Peyer's patch (tissue), 4 donors: ENCODE measurements around the gene KIAA1210. TPM values are rescaled to one million over a fixed set of nuclear protein-coding genes. Genes with fewer than 3 reads are reported as not detected.

ENCODE experiments used
- DNase-seq, 3 donors: peaks; one replicate each; pipeline ENCODE4 v3.0.0-alpha.2; 2017 to 2019
- H3K27ac ChIP-seq, 4 donors: fragments of 200-600 bp; sonication (generic); one replicate each; pipeline ENCODE4 v1.5.1; 2016 to 2019
- H3K27me3 ChIP-seq, 2 donors: fragments of 200-600 bp; sonication (generic); one replicate each; pipeline ENCODE4 v1.5.1; 2019
- H3K36me3 ChIP-seq, 3 donors: fragments of 200-600 bp; sonication (generic); one replicate each; pipeline ENCODE4 v1.5.1; 2016 to 2019
- H3K4me1 ChIP-seq, 4 donors: fragments of 200-600 bp; sonication (generic); one replicate each; pipeline ENCODE4 v1.5.1; 2016 to 2019
- H3K4me3 ChIP-seq, 4 donors: fragments of 200-600 bp; sonication (generic); 1 replicate in 3 of 4; 2 replicates in 1 of 4; pipeline ENCODE4 v1.5.1; 2016 to 2019; ENCODE audit warnings: mild to moderate bottlenecking in 1 of 4
- H3K9me3 ChIP-seq, 4 donors: fragments of 200-600 bp; sonication (generic); one replicate each; pipeline ENCODE4 v1.5.1; 2016 to 2019; ENCODE audit warnings: mild to moderate bottlenecking in 1 of 4
- POLR2A ChIP-seq, 2 donors: fragments of 450-650 bp; IDR thresholded peaks; one replicate each; pipeline ENCODE4 v1.5.1; 2017; ENCODE audit warnings: antibody characterized with exemption in 2 of 2, mild to moderate bottlenecking in 2 of 2, moderate library complexity in 2 of 2
- total RNA-seq, 4 donors: library from RNA; depleted of rRNA; stranded (reverse); fragments of >200 nt; gene quantifications; one replicate each; pipeline ENCODE4 v1.1.0, GENCODE V29; 2016
- TF ChIP-seq, protein P1 (sequence below), 6 experiments: fragments of 450-650 bp in 4 of 6; fragments of 200-600 bp in 2 of 6; sonication (generic) in 1 of 6; IDR thresholded peaks; one replicate each; pipeline ENCODE4 v1.5.1; 2017 to 2019; ENCODE audit warnings: antibody characterized with exemption in 6 of 6, mild to moderate bottlenecking in 3 of 6, moderate library complexity in 1 of 6

Gene KIAA1210
- total RNA-seq, 4 donors from 2014 or later, result not detected

DNA sequence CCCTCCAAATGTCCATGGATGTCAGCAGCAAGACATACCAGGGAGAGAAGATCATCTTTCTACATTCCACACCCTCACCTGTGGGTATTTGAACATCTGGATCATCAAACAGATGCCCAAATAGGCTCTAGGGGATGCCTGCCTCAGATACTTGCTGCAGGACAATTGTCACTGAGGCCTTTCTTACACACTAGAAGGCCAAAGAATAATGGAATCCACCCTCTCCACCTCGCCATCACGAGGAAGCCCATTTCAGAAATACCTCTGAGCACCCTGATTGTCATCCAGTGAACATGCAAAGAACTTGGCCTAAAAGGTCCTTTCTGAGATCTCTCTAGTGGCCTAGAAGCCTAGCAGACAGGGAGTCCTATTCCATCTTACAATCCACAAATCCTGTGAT lies 6.9 kb upstream of the KIAA1210 start:
- Histone ChIP-seq H3K4me3 (no peak overlapping the region), H3K27ac (no peak overlapping the region), H3K27me3 (no peaks in the 10 kb centered on the region), H3K36me3 (no peaks in the 10 kb centered on the region), H3K4me1 (no peaks in the 10 kb centered on the region), H3K9me3 (no peaks in the 10 kb centered on the region)
- DNase-seq, result no peak
- TF ChIP-seq POLR2A (IDR thresholded peaks at IDR 0.05), result no peak
- TF ChIP-seq, protein P1, sequence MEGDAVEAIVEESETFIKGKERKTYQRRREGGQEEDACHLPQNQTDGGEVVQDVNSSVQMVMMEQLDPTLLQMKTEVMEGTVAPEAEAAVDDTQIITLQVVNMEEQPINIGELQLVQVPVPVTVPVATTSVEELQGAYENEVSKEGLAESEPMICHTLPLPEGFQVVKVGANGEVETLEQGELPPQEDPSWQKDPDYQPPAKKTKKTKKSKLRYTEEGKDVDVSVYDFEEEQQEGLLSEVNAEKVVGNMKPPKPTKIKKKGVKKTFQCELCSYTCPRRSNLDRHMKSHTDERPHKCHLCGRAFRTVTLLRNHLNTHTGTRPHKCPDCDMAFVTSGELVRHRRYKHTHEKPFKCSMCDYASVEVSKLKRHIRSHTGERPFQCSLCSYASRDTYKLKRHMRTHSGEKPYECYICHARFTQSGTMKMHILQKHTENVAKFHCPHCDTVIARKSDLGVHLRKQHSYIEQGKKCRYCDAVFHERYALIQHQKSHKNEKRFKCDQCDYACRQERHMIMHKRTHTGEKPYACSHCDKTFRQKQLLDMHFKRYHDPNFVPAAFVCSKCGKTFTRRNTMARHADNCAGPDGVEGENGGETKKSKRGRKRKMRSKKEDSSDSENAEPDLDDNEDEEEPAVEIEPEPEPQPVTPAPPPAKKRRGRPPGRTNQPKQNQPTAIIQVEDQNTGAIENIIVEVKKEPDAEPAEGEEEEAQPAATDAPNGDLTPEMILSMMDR (IDR thresholded peaks at IDR 0.05), result no peak

DNA sequence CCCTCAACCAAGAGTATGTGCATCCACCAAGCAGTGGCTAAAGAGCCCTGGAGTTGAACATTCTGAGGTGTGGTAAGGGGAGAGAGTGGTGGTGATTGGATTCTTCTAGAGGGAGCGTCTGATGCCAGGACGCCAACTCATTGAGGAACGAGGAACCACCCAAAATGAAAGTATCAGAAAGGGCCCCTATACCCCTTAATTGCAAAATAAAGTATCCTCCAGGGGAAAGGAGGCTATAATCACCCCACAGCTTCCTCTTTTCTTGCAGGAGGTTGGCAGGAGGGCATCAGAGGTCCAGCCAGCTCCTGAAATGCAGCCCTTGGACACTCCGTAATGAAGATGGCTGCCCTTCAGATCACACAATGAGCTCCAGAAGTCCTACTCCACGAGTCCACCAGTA lies 5.3 kb upstream of the KIAA1210 start:
- H3K9me3 ChIP-seq, result no peaks in the 10 kb centered on the region
- no peak overlapping the region for H3K4me3 ChIP-seq
- H3K36me3 ChIP-seq, result no peaks in the 10 kb centered on the region
- H3K4me1 ChIP-seq, result no peaks in the 10 kb centered on the region
- H3K27ac ChIP-seq, result no peak overlapping the region
- TF ChIP-seq, protein P1 (IDR thresholded peaks at IDR 0.05), result no peak
- no peak for TF ChIP-seq POLR2A (IDR thresholded peaks at IDR 0.05)
- H3K27me3 ChIP-seq, result no peaks in the 10 kb centered on the region
- no peak for DNase-seq

DNA sequence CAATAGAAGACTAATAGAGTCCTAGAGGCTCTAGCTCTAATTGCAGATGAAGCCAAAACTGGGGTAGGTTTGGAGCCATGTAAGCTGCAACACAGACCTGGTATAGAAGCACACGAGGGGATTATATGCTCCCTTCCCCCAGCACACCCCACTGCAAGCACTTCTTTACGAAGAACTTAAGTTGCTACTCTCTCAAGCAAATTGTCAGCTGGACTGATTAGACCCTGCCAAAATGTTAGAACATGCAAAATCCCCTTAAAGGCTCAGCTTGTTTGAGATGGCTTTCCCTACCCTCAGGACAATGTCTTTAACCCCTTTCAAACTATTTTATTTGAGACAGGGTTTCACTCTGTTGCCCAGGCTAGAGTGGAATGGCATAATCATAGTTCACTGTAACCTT lies 4.7 kb upstream of the KIAA1210 start:
- Histone ChIP-seq H3K27ac (no peak overlapping the region), H3K4me1 (no peaks in the 10 kb centered on the region), H3K36me3 (no peaks in the 10 kb centered on the region), H3K9me3 (no peaks in the 10 kb centered on the region), H3K27me3 (no peaks in the 10 kb centered on the region), H3K4me3 (no peak overlapping the region)
- no peak for TF ChIP-seq POLR2A (IDR thresholded peaks at IDR 0.05)
- TF ChIP-seq, protein P1 (IDR thresholded peaks at IDR 0.05), result no peak
- no peak for DNase-seq

DNA sequence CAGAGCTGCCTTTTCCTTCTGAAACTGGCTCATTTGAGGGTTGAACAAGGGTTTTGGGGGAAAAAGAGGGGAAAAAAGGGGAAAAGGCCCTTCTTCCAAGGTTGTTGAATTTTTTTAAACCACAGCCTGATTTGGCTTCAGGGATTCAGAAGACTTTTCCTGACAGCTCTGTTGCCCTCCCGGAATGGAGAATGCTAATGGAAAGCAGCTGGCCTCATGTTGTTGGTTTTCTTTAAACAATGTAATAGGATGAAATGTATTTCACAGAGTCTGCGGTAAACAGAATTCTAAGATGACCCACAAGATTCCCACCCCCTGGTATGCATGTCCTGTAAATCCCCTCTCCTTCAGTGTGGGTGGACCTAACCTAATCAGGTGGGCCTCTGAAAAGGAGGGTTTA lies 3.3 kb upstream of the KIAA1210 start:
- Histone ChIP-seq H3K36me3 (no peaks in the 10 kb centered on the region), H3K4me3 (no peak overlapping the region), H3K27me3 (no peaks in the 10 kb centered on the region), H3K4me1 (no peaks in the 10 kb centered on the region), H3K27ac (no peak overlapping the region), H3K9me3 (no peaks in the 10 kb centered on the region)
- DNase-seq, result no peak
- TF ChIP-seq, protein P1 (IDR thresholded peaks at IDR 0.05), result no peak
- no peak for TF ChIP-seq POLR2A (IDR thresholded peaks at IDR 0.05)

DNA sequence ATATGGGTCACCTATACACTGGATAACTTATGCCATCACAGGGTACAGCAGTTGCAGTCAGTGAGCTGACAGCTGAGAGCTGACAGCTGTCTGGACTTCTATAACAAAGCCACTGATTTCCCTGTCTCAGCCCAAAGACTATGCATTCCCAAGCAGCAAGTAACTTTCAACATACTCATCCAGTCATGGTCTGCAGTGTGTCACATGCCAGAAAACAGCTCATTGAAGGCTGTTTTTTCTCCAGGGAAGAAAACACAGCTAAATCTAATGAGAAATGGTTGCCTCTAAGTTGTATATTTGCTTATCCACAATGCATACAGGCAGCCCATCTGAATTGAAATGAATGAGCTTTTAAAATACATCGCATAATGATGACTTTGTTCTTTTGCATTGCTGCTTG lies 6.3 kb downstream of the KIAA1210 start:
- no peak for TF ChIP-seq POLR2A (IDR thresholded peaks at IDR 0.05)
- TF ChIP-seq, protein P1 (IDR thresholded peaks at IDR 0.05), result no peak
- Histone ChIP-seq H3K27me3 (no peaks in the 10 kb centered on the region), H3K36me3 (no peaks in the 10 kb centered on the region), H3K4me1 (no peaks in the 10 kb centered on the region), H3K4me3 (no peak overlapping the region), H3K27ac (no peak overlapping the region), H3K9me3 (no peaks in the 10 kb centered on the region)
- no peak for DNase-seq

DNA sequence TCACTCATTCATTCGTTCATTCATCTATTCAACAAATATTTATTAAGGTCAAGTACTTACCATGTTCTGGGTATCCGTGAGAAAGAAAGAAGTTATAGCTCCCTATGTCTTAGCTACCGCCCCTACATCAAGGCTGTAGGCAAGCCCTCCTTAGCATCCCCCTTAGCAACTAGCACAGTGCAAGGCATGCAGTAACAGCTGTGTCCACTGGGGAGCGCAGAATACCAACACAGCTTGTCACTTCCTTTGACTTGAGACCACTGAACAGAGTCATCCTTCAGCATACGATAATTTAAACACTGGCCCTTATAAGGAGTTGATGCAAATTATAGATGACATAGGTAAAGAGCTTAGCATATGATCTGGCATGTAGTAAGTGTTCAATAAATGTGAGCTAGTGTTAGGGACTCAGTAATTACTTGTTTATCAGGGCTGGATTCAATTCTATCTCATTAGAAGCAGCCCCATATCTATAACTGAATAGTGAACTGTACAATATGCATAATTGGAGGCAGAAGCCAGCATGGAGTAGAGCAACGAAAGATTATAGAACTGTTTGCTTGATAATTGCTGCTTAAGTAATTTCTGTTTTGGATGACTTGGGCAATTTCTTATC lies 8.7 kb downstream of the KIAA1210 start:
- peak; percentile 28 to 68 (median 49) for DNase-seq
- no peaks in the 10 kb centered on the region for H3K4me1 ChIP-seq
- no peaks in the 10 kb centered on the region for H3K9me3 ChIP-seq
- TF ChIP-seq, protein P1 (IDR thresholded peaks at IDR 0.05), result peak; percentile 18 to 65 (median 60)
- TF ChIP-seq POLR2A (IDR thresholded peaks at IDR 0.05), result no peak
- no peak overlapping the region for H3K4me3 ChIP-seq
- H3K36me3 ChIP-seq, result no peaks in the 10 kb centered on the region
- H3K27ac ChIP-seq, result no peak overlapping the region
- H3K27me3 ChIP-seq, result no peaks in the 10 kb centered on the region
